ELR (cell line): ENCODE results near the gene UTP11.
"Not testable (repeated sequence)": the region's sequence is repeated elsewhere in the genome, so short reads cannot be mapped to it uniquely, and the experiment has no call there.

Experiments used
- DNase-seq: peaks from one replicate; pipeline ENCODE4 v3.0.0-alpha.2; 2015; ENCODE audit warnings: low read depth

Gene UTP11

GRCh38 chr1:38027201-38028104 is 14.9 kb downstream of the UTP11 start:
- no peak for DNase-seq

GRCh38 chr1:38028105-38028591 is 15.6 kb downstream of the UTP11 start:
- peak; percentile 67 for DNase-seq

GRCh38 chr1:38028671-38029070 is 16.1 kb downstream of the UTP11 start:
- DNase-seq, result no peak

GRCh38 chr1:38029081-38029681 is 16.6 kb downstream of the UTP11 start:
- no peak for DNase-seq

GRCh38 chr1:38029685-38030511 is 17.4 kb downstream of the UTP11 start:
- DNase-seq, result peak; percentile 70

GRCh38 chr1:38030596-38031512 is 18.3 kb downstream of the UTP11 start:
- no peak for DNase-seq

- no peak for DNase-seq
These were observed 19.0 kb downstream of the UTP11 start for GRCh38 chr1:38031513-38031866.

GRCh38 chr1:38032992-38033391 is 20.5 kb downstream of the UTP11 start:
- DNase-seq, result not testable (repeated sequence)

- no peak for DNase-seq
These were observed 22.3 kb downstream of the UTP11 start for GRCh38 chr1:38034871-38035270.

GRCh38 chr1:38037221-38037939 is 24.8 kb downstream of the UTP11 start:
- DNase-seq, result peak; percentile 52

- peak; percentile 85 for DNase-seq
These were observed 26.3 kb downstream of the UTP11 start for GRCh38 chr1:38038861-38039260.

GRCh38 chr1:38039331-38040088 is 27.0 kb downstream of the UTP11 start:
- no peak for DNase-seq

GRCh38 chr1:38041936-38042834 is 29.7 kb downstream of the UTP11 start:
- DNase-seq, result no peak

GRCh38 chr1:38043036-38043747 is 30.7 kb downstream of the UTP11 start:
- DNase-seq, result no peak

- DNase-seq, result no peak
These were observed 32.0 kb downstream of the UTP11 start for GRCh38 chr1:38044221-38045215.

- DNase-seq, result peak; percentile 18
These were observed 33.1 kb downstream of the UTP11 start for GRCh38 chr1:38045401-38046332.
